HepG2 (cell line): Measurements from ENCODE around the gene UGT1A8. TPM values are rescaled to one million over a fixed set of nuclear protein-coding genes. Genes with fewer than 3 reads are reported as not detected.

ENCODE experiments used
- ADNP ChIP-seq: sonication (generic); formaldehyde crosslinking; IDR thresholded peaks from 2 replicates; pipeline ENCODE4 v1.4.0; 2020; ENCODE audit warnings: missing genetic modification reagents
- JDP2 ChIP-seq: sonication (generic); formaldehyde crosslinking; IDR thresholded peaks from 2 replicates; pipeline ENCODE4 v1.8.1; 2022; ENCODE audit warnings: missing genetic modification reagents, borderline replicate concordance
- MBD4 ChIP-seq: IDR thresholded peaks from 2 replicates; pipeline ENCODE4 v1.6.1; 2012; ENCODE audit warnings: low read length, inconsistent platforms, borderline replicate concordance
- MIER3 ChIP-seq: IDR thresholded peaks from 2 replicates; pipeline ENCODE4 v1.6.1; 2016; ENCODE audit warnings: missing compliant biosample characterization, borderline replicate concordance
- TRAFD1 ChIP-seq: sonication (generic); formaldehyde crosslinking; IDR thresholded peaks from 2 replicates; pipeline ENCODE4 v1.5.1; 2020; ENCODE audit warnings: missing genetic modification reagents, mild to moderate bottlenecking, borderline replicate concordance
- polyA plus RNA-seq, 8 experiments: library from polyadenylated mRNA; depleted of rRNA in 3 of 8; stranded (reverse) in 7 of 8; unstranded in 1 of 8; fragments of >200 nt; fragmentation: Illumina TruSeq in 4 of 8; extraction: Trizol in 4 of 8; gene quantifications; 2 replicates each; pipeline versions ENCODE4 v1.2.1 to v1.2.3, GENCODE V29; 2011 to 2016; ENCODE audit warnings: low read depth in 4 of 8, missing spikeins in 1 of 8, mixed read lengths in 1 of 8; ENCODE audit not compliant: insufficient read depth in 1 of 8
- total RNA-seq, 5 experiments: library from RNA; depleted of rRNA; stranded (reverse); fragments of >200 nt; fragmentation: Illumina TruSeq; extraction: Trizol; gene quantifications; 2 replicates each; pipeline ENCODE4 v1.2.3, GENCODE V29; 2016; ENCODE audit warnings: low read depth in 1 of 5
- TF ChIP-seq, protein P1 (sequence below): IDR thresholded peaks from 2 replicates; pipeline ENCODE4 v1.6.1; 2016; ENCODE audit warnings: missing compliant biosample characterization, missing genetic modification reagents, borderline replicate concordance
- TF ChIP-seq, protein P2 (sequence below): sonication (generic); formaldehyde crosslinking; IDR thresholded peaks from 2 replicates; pipeline ENCODE4 v1.5.1; 2020; ENCODE audit warnings: mild to moderate bottlenecking, missing genetic modification reagents, moderate library complexity

The UGT1A8 gene
- total and polyA plus RNA-seq, 2 of the 13 experiments (the other 11 are each of a cell fraction or from before 2014, with no cell fraction given) = not detected

GRCh38 chr2:233689501-233689900 is 72.1 kb downstream of the UGT1A8 start (continued):
- TF ChIP-seq, protein P1, sequence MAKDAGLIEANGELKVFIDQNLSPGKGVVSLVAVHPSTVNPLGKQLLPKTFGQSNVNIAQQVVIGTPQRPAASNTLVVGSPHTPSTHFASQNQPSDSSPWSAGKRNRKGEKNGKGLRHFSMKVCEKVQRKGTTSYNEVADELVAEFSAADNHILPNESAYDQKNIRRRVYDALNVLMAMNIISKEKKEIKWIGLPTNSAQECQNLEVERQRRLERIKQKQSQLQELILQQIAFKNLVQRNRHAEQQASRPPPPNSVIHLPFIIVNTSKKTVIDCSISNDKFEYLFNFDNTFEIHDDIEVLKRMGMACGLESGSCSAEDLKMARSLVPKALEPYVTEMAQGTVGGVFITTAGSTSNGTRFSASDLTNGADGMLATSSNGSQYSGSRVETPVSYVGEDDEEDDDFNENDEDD (CRISPR knock-in tag) = no peak
- TF ChIP-seq ADNP = no peak
- TF ChIP-seq, protein P2, sequence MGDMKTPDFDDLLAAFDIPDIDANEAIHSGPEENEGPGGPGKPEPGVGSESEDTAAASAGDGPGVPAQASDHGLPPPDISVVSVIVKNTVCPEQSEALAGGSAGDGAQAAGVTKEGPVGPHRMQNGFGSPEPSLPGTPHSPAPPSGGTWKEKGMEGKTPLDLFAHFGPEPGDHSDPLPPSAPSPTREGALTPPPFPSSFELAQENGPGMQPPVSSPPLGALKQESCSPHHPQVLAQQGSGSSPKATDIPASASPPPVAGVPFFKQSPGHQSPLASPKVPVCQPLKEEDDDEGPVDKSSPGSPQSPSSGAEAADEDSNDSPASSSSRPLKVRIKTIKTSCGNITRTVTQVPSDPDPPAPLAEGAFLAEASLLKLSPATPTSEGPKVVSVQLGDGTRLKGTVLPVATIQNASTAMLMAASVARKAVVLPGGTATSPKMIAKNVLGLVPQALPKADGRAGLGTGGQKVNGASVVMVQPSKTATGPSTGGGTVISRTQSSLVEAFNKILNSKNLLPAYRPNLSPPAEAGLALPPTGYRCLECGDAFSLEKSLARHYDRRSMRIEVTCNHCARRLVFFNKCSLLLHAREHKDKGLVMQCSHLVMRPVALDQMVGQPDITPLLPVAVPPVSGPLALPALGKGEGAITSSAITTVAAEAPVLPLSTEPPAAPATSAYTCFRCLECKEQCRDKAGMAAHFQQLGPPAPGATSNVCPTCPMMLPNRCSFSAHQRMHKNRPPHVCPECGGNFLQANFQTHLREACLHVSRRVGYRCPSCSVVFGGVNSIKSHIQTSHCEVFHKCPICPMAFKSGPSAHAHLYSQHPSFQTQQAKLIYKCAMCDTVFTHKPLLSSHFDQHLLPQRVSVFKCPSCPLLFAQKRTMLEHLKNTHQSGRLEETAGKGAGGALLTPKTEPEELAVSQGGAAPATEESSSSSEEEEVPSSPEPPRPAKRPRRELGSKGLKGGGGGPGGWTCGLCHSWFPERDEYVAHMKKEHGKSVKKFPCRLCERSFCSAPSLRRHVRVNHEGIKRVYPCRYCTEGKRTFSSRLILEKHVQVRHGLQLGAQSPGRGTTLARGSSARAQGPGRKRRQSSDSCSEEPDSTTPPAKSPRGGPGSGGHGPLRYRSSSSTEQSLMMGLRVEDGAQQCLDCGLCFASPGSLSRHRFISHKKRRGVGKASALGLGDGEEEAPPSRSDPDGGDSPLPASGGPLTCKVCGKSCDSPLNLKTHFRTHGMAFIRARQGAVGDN (CRISPR knock-in tag) = no peak
- no peak for TF ChIP-seq MIER3 (CRISPR knock-in tag)
- no peak for TF ChIP-seq JDP2 (CRISPR knock-in tag)
- TF ChIP-seq MBD4 = no peak
- no peak for TF ChIP-seq TRAFD1 (CRISPR knock-in tag)
